ENCODE results near the gene OCSTAMP. TPM values are rescaled to one million over a fixed set of nuclear protein-coding genes. Genes with fewer than 3 reads are reported as not detected.

OCSTAMP gene
- total RNA-seq (2014; rRNA removed; shearing (Covaris generic)) = not detected in 2 replicates

GRCh38 chr20:46550461-46550860 lies at the start of gene OCSTAMP:
TSS of gene OCSTAMP (minus strand) at chr20:46550654. CDS start at chr20:46550560, 94 bp downstream.
- no peak for DNase-seq (ENCODE audit: low spot score)

GRCh38 chr20:46599227-46599987 lies 49.0 kb upstream of the OCSTAMP start:
- no peak for DNase-seq (ENCODE audit: low spot score)

GRCh38 chr20:46595933-46596332 lies 45.5 kb upstream of the OCSTAMP start:
- no peak for DNase-seq (ENCODE audit: low spot score)

GRCh38 chr20:46594725-46595124 lies 44.3 kb upstream of the OCSTAMP start:
- DNase-seq (ENCODE audit: low spot score) = no peak

GRCh38 chr20:46592580-46593362 lies 42.3 kb upstream of the OCSTAMP start:
- DNase-seq (ENCODE audit: low spot score) = peak; percentile 44

- DNase-seq (ENCODE audit: low spot score) = no peak
Observed at GRCh38 chr20:46590443-46590842, 40.0 kb upstream of the OCSTAMP start.

- DNase-seq (ENCODE audit: low spot score) = no peak
Observed at GRCh38 chr20:46588532-46589511, 38.4 kb upstream of the OCSTAMP start.

GRCh38 chr20:46587986-46588385 lies 37.5 kb upstream of the OCSTAMP start:
- DNase-seq (ENCODE audit: low spot score) = no peak

- no peak for DNase-seq (ENCODE audit: low spot score)
Observed at GRCh38 chr20:46586724-46587123, 36.3 kb upstream of the OCSTAMP start.

GRCh38 chr20:46584508-46584907 lies 34.1 kb upstream of the OCSTAMP start:
- DNase-seq (ENCODE audit: low spot score) = no peak

GRCh38 chr20:46583411-46584214 lies 33.2 kb upstream of the OCSTAMP start:
- DNase-seq (ENCODE audit: low spot score) = no peak

GRCh38 chr20:46582648-46583047 lies 32.2 kb upstream of the OCSTAMP start:
- peak; percentile 26 for DNase-seq (ENCODE audit: low spot score)

- peak; percentile 27 for DNase-seq (ENCODE audit: low spot score)
Observed at GRCh38 chr20:46581391-46581790, 30.9 kb upstream of the OCSTAMP start.

- no peak for DNase-seq (ENCODE audit: low spot score)
Observed at GRCh38 chr20:46580613-46581205, 30.3 kb upstream of the OCSTAMP start.

GRCh38 chr20:46578745-46579144 lies 28.3 kb upstream of the OCSTAMP start:
- no peak for DNase-seq (ENCODE audit: low spot score)

GRCh38 chr20:46576774-46577395 lies 26.4 kb upstream of the OCSTAMP start:
- no peak for DNase-seq (ENCODE audit: low spot score)

- DNase-seq (ENCODE audit: low spot score) = no peak
Observed at GRCh38 chr20:46575937-46576461, 25.5 kb upstream of the OCSTAMP start.

GRCh38 chr20:46575394-46575793 lies 24.9 kb upstream of the OCSTAMP start:
- no peak for DNase-seq (ENCODE audit: low spot score)

- DNase-seq (ENCODE audit: low spot score) = no peak
Observed at GRCh38 chr20:46573788-46574584, 23.5 kb upstream of the OCSTAMP start.

All from HT-29 (cell line).